GM12864 (cell line): ENCODE measurements around the gene ICAM2.
"Not testable (repeated sequence)": the region's sequence is repeated elsewhere in the genome, so short reads cannot be mapped to it uniquely, and the experiment has no call there.

Experiments used
- DNase-seq: peaks from one replicate; pipeline ENCODE4 v3.0.0-alpha.2; 2011; ENCODE audit warnings: low read depth
- H3K4me3 ChIP-seq: 2 replicates; pipeline ENCODE4 v1.5.1; 2011; ENCODE audit warnings: mild to moderate bottlenecking, low read depth, low read length, control low read depth
- TF ChIP-seq, protein P1 (sequence below): IDR thresholded peaks from 2 replicates; pipeline ENCODE4 v1.5.1; 2011; ENCODE audit warnings: low read depth, mild to moderate bottlenecking, moderate library complexity, low read length, control low read depth, inconsistent platforms; ENCODE audit errors: missing control alignments

ICAM2 gene

DNA sequence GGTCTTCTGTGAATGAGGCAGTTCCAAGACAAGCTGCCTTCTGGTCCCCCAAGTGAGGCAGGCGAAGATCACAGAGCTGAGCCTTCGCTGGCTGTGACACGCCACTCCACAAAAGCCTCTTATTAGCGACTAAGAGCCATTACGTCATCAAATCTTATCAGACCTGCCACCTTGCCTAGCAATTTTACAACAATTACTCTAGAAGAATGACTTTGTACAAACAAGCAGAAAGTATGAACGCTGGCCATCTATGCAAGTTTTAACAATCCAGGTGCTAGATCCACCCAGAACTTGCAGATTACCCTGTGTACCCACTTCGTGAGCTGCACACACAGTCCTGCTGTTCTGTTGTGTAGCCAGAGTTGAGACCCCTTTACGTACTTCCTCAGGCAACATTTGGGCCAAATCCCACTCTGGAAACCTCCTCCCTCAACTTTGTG lies 3.8 kb upstream of the ICAM2 start:
- no peak for DNase-seq
- TF ChIP-seq, protein P1, sequence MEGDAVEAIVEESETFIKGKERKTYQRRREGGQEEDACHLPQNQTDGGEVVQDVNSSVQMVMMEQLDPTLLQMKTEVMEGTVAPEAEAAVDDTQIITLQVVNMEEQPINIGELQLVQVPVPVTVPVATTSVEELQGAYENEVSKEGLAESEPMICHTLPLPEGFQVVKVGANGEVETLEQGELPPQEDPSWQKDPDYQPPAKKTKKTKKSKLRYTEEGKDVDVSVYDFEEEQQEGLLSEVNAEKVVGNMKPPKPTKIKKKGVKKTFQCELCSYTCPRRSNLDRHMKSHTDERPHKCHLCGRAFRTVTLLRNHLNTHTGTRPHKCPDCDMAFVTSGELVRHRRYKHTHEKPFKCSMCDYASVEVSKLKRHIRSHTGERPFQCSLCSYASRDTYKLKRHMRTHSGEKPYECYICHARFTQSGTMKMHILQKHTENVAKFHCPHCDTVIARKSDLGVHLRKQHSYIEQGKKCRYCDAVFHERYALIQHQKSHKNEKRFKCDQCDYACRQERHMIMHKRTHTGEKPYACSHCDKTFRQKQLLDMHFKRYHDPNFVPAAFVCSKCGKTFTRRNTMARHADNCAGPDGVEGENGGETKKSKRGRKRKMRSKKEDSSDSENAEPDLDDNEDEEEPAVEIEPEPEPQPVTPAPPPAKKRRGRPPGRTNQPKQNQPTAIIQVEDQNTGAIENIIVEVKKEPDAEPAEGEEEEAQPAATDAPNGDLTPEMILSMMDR: no peak
- H3K4me3 ChIP-seq: no peak overlapping the region

GRCh38 chr17:64022611-64023063 lies 2.2 kb upstream of the ICAM2 start:
- no peak for DNase-seq
- TF ChIP-seq, protein P1: no peak
- H3K4me3 ChIP-seq: no peak overlapping the region

GRCh38 chr17:64019551-64019961 lies 877 bp downstream of the ICAM2 start:
- DNase-seq: not testable (repeated sequence)
- peak overlapping the region; percentile 76 for H3K4me3 ChIP-seq

DNA sequence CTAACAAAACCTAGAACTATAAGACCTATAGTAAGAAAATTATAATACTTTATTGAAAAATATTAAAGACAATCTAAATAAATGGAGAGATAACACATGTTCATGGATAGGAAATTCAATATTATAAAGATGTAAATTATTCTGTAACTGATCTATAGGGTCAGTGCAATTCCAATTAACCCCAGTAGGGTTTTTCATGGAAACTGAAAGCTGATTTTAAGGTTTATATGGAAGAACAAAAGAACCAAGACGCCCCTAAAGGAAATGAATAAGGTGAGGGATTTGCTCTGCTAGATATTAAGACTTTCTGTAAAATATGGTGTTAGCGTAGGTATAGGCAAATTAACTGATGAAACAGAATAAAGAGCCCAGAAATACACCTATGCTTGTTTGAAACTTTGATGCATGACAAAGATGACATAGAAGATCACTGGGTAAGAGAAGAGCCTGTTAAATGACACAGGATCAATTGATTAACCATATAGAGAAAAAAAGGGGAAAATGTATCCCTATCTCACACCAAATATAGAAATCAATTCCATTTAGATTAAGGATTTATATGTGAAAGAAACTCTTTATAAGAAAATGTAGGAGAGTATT lies 3.0 kb downstream of the ICAM2 start:
- TF ChIP-seq, protein P1: peak; percentile 37
- DNase-seq: no peak
- H3K4me3 ChIP-seq: no peak overlapping the region

DNA sequence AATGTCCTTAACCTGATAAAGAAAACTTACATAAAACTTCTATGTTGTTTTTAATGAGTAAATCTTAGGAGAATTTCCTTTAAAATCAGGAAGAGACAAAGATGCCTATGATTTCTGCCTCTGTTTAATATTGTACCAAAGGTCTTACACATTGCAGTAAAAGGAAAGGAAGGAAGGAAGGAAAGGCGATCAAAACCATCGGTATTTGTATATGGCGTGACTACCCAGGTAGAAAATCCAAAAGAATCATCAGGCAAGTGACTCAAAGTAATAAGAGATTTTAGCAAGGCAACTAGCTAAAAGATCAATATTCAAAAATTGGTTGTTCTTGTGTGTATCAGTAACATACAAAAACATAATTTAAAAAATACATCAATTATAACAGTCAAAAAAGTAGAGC lies 3.5 kb downstream of the ICAM2 start:
- no peak for DNase-seq
- TF ChIP-seq, protein P1: no peak
- no peak overlapping the region; the same call in 1 of the 2 replicates for H3K4me3 ChIP-seq

GRCh38 chr17:64016231-64016784 lies 4.1 kb downstream of the ICAM2 start:
- DNase-seq: no peak
- H3K4me3 ChIP-seq: peak overlapping the region; percentile 13
- TF ChIP-seq, protein P1: peak; percentile 21

DNA sequence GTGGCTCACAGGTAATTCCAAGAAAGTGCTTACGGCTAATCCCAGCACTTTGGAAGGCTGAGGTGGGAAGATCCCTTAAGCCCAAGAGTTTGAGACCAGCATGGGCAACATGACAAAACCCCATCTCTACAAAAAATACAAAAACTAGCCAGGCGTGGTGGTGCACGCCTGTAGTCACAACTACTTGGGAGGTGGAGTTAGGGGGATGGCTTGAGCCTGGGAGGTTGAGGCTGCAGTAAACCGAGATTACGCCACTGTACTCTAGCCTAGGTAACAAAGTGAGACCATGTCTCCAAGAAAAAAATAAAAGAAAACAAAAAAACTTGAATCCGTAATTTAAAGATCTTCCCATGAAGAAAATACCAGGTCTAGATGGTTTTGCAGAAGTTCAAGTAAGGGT lies 5.0 kb downstream of the ICAM2 start:
- H3K4me3 ChIP-seq: no peak overlapping the region
- no peak for DNase-seq
- TF ChIP-seq, protein P1: no peak
